ENCODE data around the gene FSTL5.

DNA sequence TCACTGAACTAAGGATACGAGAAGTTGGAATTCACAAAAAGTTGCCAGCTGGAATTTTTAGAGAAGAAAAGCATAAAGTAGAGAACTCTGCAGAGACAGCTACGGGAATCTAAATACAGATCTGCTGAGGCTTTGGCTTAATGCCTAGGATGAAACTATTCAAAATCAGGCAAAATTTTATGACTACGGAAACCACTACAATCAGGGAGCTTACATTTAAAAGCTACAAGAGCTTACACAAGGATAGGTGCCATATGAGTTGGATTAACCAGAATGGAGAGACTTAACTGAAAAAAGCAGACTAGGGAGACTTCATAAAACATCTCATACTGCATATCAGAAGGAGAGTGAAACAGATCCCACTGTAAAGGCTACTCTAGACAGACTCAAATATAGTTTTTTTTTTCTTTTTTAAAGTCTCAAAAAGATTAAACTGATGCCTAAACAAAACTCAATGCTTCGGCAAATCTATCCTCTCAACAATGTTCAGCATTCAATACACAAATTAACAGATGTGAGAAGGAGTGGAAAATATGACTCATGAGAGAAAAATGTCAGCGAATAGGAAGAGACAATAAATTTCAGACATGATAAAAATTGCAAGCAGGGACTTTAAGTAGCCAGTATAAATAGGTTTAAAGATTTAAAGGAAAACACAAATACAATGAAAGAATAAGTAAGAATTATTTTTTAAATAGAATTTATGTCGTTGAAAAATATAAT lies 586.1 kb downstream of the FSTL5 start:
- no peak for TF ChIP-seq ESRRA (CRISPR knock-in tag; IDR thresholded peaks at IDR 0.05; ENCODE audit: borderline replicate concordance)
- no peak for TF ChIP-seq MAX (CRISPR knock-in tag; IDR thresholded peaks at IDR 0.05)
- TF ChIP-seq CTCF (IDR thresholded peaks at IDR 0.05): no peak
- no peak for TF ChIP-seq ZNF263 (CRISPR knock-in tag; IDR thresholded peaks at IDR 0.05; ENCODE audit: low read depth)
- TF ChIP-seq HMGA2 (CRISPR knock-in tag; IDR thresholded peaks at IDR 0.05): no peak
- TF ChIP-seq NFE2L1 (CRISPR knock-in tag; IDR thresholded peaks at IDR 0.05): no peak
